ENCODE results near the gene KIAA1671.

- TF ChIP-seq CTCF (IDR thresholded peaks at IDR 0.05) (no peak), EP300 (IDR thresholded peaks at IDR 0.05; ENCODE audit: low read depth) (no peak), POLR2A (IDR thresholded peaks at IDR 0.05) (no peak)
Observed at GRCh38 chr22:24976442-24977218, 24.1 kb downstream of the KIAA1671 start.

Data from transverse colon (tissue), 3 donors.